IPS-18c (cell line): ENCODE measurements around the gene AMBRA1.
"Not testable (repeated sequence)": the region's sequence is repeated elsewhere in the genome, so short reads cannot be mapped to it uniquely, and the experiment has no call there.

Source experiments
- H3K4me3 ChIP-seq: 2 replicates; pipeline ENCODE4 v1.7.0; 2013; ENCODE audit warnings: low read depth, mild to moderate bottlenecking, low read length, moderate library complexity; ENCODE audit not compliant: insufficient read depth
- H3K9me3 ChIP-seq: one replicate; pipeline ENCODE4 v1.6.1; 2013; ENCODE audit warnings: mild to moderate bottlenecking, low read length, moderate library complexity; ENCODE audit not compliant: control insufficient read depth, insufficient read depth

AMBRA1 gene

GRCh38 chr11:46380340-46381047 lies 213.3 kb downstream of the AMBRA1 start:
- peak overlapping the region; percentile 84 for H3K4me3 ChIP-seq
- H3K9me3 ChIP-seq: peaks cover 2% of the 10 kb centered on the region

GRCh38 chr11:46379482-46380293 lies 214.1 kb downstream of the AMBRA1 start:
- not testable (repeated sequence) for H3K9me3 ChIP-seq
- peak overlapping the region; percentile 34 for H3K4me3 ChIP-seq

- Histone ChIP-seq H3K9me3 (peaks cover 2% of the 10 kb centered on the region), H3K4me3 (no peak overlapping the region)
Measured at GRCh38 chr11:46378811-46379481, 214.9 kb downstream of the AMBRA1 start.

GRCh38 chr11:46378296-46378695 lies 215.5 kb downstream of the AMBRA1 start:
- peaks cover 2% of the 10 kb centered on the region for H3K9me3 ChIP-seq
- H3K4me3 ChIP-seq: no peak overlapping the region

DNA sequence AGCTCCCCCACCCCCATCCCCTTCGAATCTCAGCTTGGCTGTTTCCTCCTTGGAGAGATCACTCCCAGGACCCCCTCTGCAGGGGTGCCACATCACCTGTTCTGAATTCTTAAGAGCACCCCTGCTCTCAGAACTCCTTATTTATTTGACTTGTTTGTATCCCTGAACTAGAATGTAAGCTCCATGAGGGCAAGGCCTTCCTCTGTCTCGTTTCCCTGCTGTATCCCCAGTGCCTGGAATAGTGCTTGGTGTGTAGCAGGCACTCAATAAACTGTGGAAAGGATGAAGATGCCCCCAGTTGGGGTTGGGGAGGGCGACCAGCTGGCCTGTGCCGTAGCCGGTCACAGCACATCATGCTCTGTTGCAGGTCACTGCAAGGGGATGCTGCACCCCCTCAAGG lies 216.0 kb downstream of the AMBRA1 start:
- Histone ChIP-seq H3K9me3 (peaks cover 2% of the 10 kb centered on the region), H3K4me3 (no peak overlapping the region)

GRCh38 chr11:46377290-46377689 lies 216.5 kb downstream of the AMBRA1 start:
- H3K9me3 ChIP-seq: peaks cover 2% of the 10 kb centered on the region
- no peak overlapping the region for H3K4me3 ChIP-seq

DNA sequence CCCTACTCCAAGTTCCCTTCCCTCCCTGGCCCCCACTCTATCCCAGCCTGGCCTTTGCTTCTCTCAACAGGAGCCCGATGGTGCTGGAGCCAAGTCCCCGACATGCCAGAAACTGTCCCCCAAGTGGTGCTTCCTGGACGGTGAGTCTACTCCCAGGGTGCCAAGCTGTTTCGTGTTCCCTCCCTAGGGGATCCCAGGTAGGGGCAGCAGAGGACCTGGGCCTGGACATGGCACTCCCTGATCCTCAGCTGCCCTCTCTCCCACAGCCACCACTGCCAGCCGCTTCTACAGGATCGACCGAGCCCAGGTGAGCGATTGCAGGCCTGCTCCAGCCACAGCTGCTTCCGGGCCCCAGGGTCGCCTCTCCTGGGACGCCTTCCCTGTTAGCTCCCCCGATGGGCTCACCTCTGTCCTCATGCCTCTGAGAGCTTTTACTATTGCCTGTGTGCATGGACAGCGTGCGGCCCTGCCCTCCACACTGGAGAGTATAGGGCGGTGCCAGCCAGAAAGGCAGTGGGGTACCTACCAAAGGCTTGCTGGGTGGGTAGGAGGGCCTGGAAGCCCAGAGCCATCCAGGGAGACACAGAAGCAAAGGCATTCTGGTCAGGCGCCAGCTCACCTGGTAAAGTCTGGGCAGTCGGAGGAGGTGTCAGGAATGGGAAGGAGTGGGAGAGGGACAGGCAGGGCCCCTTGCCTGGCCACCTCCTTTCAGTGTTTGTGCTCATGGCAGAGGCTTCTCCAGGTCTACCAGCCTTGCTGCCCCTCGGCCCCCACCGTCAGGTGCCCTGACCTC lies 217.4 kb downstream of the AMBRA1 start:
- no peak overlapping the region for H3K4me3 ChIP-seq
- H3K9me3 ChIP-seq: no peaks in the 10 kb centered on the region

DNA sequence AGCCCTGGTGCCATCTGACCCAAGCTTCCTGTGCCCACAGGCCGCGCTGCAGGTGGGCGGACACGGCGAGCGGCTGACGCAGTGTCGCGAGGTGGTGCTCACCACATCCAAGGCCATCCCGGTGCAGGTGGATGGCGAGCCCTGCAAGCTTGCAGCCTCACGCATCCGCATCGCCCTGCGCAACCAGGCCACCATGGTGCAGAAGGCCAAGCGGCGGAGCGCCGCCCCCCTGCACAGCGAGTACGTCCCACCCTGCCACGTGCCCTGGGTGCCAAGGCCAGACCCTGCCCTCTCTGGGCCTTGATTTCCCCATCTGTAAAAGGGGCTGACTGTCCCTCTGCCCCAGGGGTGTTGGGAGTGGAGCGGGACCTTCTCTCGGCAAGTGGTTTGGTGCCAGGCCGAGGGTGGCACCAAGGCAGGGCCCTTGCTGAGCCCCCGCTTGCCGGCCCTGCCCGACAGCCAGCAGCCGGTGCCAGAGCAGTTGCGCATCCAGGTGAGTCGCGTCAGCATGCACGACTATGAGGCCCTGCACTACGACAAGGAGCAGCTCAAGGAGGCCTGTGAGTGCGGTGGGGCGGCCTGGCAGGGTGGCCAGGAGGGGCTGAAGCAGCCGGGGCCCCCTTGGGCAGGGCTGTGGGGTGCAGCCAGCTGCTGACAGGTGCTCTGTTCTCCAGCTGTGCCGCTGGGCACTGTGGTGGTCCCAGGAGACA lies 218.3 kb downstream of the AMBRA1 start:
- Histone ChIP-seq H3K4me3 (no peak overlapping the region), H3K9me3 (no peaks in the 10 kb centered on the region)

- Histone ChIP-seq H3K4me3 (no peak overlapping the region), H3K9me3 (no peaks in the 10 kb centered on the region)
Measured at GRCh38 chr11:46374815-46375214, 219.0 kb downstream of the AMBRA1 start.

DNA sequence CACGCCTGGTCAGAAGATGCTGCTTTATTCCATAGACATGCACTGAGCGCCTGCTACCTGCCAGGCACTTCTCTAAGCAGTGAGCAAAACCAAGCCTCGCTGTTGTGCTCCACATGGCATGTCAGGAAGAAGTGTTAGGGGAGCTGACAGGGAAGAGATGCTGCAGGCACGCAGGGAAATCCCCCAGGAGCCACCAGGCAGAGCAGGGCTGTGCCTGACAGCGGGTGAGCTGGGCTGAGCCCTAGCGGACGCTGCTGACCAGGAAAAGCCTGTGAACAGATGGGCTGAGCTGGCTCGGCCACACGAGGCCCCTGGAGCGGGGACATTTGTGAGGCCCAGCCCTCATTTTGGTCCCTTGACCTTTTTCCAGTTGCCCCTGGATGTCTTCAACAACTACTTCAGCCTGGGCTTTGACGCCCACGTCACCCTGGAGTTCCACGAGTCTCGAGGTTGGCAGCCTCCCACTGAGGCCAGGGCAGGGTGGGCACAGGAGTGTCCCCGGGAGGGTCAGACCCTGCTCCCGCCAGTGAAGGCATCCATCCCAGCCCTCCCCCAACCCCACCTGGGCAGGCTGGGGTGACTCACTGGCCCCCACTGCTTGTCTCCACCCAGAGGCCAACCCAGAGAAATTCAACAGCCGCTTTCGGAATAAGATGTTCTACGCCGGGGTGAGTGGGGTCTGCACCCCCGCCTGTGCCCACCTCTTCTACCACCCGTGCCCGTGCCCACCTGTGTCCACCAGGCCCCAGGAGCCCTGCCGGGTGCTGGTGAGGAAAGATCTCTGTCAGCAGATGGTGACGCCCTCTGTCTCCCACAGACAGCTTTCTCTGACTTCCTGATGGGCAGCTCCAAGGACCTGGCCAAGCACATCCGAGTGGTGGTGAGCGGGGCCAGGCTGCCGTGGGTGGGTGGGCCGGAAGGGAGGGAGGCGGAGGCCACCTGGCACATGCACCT lies 219.8 kb downstream of the AMBRA1 start:
- Histone ChIP-seq H3K4me3 (no peak overlapping the region), H3K9me3 (peaks cover 2% of the 10 kb centered on the region)

- not testable (repeated sequence) for H3K9me3 ChIP-seq, H3K4me3 ChIP-seq
Measured at GRCh38 chr11:46372501-46372900, 221.3 kb downstream of the AMBRA1 start.

DNA sequence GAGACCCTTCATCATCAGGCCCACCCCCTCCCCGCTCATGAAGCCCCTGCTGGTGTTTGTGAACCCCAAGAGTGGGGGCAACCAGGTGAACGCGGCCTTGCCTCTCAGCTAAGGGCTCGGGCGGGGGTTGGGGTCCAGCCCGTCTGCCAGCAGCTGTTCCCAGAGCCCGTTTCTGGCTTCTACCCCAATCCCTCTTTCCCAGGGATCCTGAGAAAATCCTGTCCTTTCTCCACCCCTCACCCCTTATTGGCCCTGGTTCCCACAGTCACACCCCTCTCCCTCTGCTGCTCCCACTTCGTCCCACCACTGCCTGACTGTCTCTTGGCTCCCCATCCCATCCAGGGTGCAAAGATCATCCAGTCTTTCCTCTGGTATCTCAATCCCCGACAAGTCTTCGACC lies 221.7 kb downstream of the AMBRA1 start:
- Histone ChIP-seq H3K4me3 (no peak overlapping the region), H3K9me3 (peaks cover 2% of the 10 kb centered on the region)

GRCh38 chr11:46371262-46371661 lies 222.6 kb downstream of the AMBRA1 start:
- H3K4me3 ChIP-seq, H3K9me3 ChIP-seq: not testable (repeated sequence)

- H3K4me3 ChIP-seq: no peak overlapping the region
- H3K9me3 ChIP-seq: peaks cover 2% of the 10 kb centered on the region
Measured at GRCh38 chr11:46370253-46370652, 223.6 kb downstream of the AMBRA1 start.

DNA sequence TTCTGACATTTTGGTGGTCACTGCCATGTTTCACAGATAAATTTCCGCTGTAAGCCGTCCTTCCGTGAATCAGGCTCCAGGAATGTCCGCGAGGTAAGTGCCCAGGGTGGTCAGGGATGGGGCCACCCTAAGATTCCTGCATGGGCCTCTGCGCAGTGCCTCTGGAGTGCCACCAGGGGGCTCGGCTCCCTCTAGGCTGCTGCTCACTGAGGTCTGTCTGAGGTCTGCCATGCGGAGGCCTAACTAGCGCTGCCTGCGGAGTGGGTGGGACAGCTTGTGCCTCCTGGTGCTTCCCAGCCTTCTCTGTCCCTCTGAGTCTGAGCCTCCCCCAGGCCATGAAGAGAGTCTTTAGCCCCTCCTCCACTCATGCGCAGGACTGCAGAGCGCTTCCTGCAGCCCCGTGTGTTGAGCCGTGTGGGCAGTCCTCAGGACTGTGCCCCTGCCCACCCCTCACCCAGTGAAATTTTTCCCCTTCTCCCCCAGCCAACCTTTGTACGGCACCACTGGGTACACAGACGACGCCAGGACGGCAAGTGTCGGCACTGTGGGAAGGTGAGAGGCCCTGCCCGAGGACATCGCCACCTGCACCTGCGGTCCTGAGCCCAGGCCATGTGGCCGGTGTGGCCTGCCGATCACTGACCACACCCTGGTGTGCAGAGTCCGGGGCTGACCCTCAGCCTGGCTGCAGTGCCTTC lies 224.2 kb downstream of the AMBRA1 start:
- Histone ChIP-seq H3K4me3 (no peak overlapping the region), H3K9me3 (peaks cover 2% of the 10 kb centered on the region)
